Aorta (tissue), 5 donors: Measurements from ENCODE around the gene GALNT13. TPM values are rescaled to one million over a fixed set of nuclear protein-coding genes. Genes with fewer than 3 reads are reported as not detected.

Experiments
- ATAC-seq: fragments of 200-7000 bp; cut with Tn5 transposase; one replicate; pipeline ENCODE4 v1.9.1; 2022; ENCODE audit warnings: moderate library complexity; ENCODE audit not compliant: low FRiP score
- DNase-seq, 2 donors: peaks; one replicate each; pipeline ENCODE4 v3.0.0-alpha.2; 2020
- H3K27ac ChIP-seq, 2 donors: one replicate each; pipeline ENCODE4 v1.5.1; 2013; ENCODE audit warnings: low read length in 2 of 2, mild to moderate bottlenecking in 2 of 2, moderate library complexity in 2 of 2, control low read depth in 1 of 2, inconsistent platforms in 1 of 2, low read depth in 1 of 2
- H3K27me3 ChIP-seq, 2 donors: one replicate each; pipeline ENCODE4 v1.6.1; 2013; ENCODE audit warnings: control low read depth in 1 of 2, low read length in 1 of 2, mild to moderate bottlenecking in 1 of 2, moderate library complexity in 1 of 2; ENCODE audit not compliant: insufficient read depth in 2 of 2, control insufficient read depth in 1 of 2
- H3K36me3 ChIP-seq, 2 donors: one replicate each; pipeline ENCODE4 v1.6.1; 2013; ENCODE audit warnings: control low read depth in 1 of 2, low read length in 1 of 2, mild to moderate bottlenecking in 1 of 2; ENCODE audit not compliant: insufficient read depth in 2 of 2, control insufficient read depth in 1 of 2
- H3K4me1 ChIP-seq, 2 donors: one replicate each; pipeline ENCODE4 v1.6.1; 2013; ENCODE audit warnings: low read length in 2 of 2, control low read depth in 1 of 2, mild to moderate bottlenecking in 1 of 2, moderate library complexity in 1 of 2; ENCODE audit not compliant: insufficient read depth in 2 of 2, control insufficient read depth in 1 of 2
- H3K4me3 ChIP-seq, 2 donors: one replicate each; pipeline ENCODE4 v1.5.1; 2013; ENCODE audit warnings: low read length in 2 of 2, control low read depth in 1 of 2, mild to moderate bottlenecking in 1 of 2
- H3K9me3 ChIP-seq: one replicate; pipeline ENCODE4 v1.6.1; 2013; ENCODE audit warnings: mild to moderate bottlenecking, low read length; ENCODE audit not compliant: control insufficient read depth
- WGBS, 2 donors: extraction: QIAGEN DNeasy Blood & Tissue Kit; methylation state at CpG; one replicate each; pipeline ENCODE4 v1.1.7; 2013; 5-methylcytosine and 5-hydroxymethylcytosine counted together
- intact Hi-C, 2 donors: fragments of 100-400 bp; cut with DNase I; formaldehyde crosslinking; loops; one replicate each; pipeline versions ENCODE4 v1.14.2 to v1.15.0; 2022
- polyA plus RNA-seq, 2 donors: library from polyadenylated mRNA; stranded (reverse); fragments of 200-250 nt; gene quantifications; one replicate each; pipeline ENCODE4 v1.2.3, GENCODE V29; 2013
- total RNA-seq, 2 donors: library from RNA; stranded (reverse); fragmentation: NEBNext Ultra II Directional; extraction: Animal tissue kit (Norgen Biotek cat#: 25700); gene quantifications; one replicate each; pipeline ENCODE4 v1.2.1, GENCODE V29; 2021
- donor health status: healthy with polysubstance abuse.
- donor health status: Bipolar disorder and iron deficiency.
- donor health status: DM: no; HTN: no; CAD: no.
- donor health status: DM: no; HTN: no; CAD: no.
- donor health status: DM: yes; HTN: yes; CAD: no.

The GALNT13 gene
- total and polyA plus RNA-seq, 4 donors: 0.74 to 4.9 (median 1.3) TPM

DNA sequence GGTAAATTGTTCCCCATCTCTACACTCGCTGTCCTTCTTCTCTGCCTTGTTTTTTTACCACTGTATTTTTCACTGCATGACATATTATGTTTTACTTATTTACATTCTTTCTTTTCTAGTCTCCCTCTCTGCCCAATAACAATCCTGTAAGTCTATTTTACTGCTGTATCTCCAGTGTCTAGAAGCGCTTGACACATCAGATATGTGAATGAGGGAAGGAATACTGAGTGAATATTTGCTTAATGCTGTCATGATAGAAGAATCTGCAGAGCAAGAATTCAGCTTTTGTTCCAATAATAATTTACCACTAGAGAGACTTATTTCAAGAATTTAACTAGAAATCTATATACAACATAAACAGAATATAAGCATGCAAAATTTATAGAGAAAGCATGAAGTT is 99.5 kb downstream of the GALNT13 start:
- intact Hi-C loops: no loop called here
- Histone ChIP-seq H3K9me3 (peaks cover 2% of the 10 kb centered on the region), H3K4me3 (no peak overlapping the region), H3K27ac (no peak overlapping the region), H3K4me1 (no peaks in the 10 kb centered on the region), H3K27me3 (no peaks in the 10 kb centered on the region), H3K36me3 (no peaks in the 10 kb centered on the region)
- DNase-seq (no peak), ATAC-seq (no peak)
- 11 to 12% methylated on average over 2 of the region's 2 CpGs for WGBS, 2 donors

DNA sequence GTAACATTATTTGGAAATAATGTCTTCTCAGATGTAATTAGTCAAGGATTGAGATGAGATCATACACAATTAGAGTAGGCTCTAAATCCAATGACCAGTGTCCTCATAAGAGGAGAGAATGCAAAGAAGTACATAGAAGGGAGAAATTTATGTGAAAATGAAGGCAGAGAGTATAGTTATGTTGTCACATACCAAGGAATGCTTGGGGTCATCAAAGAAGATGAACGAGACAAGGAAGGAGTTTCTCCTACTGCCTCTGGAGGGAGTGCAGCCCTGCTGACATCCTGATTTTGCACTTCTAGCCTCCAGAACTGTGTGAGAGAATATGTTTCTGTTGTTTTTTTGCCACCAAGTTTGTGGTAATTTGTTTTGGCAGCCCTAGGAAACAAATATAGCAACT is 100.1 kb downstream of the GALNT13 start:
- no peak for DNase-seq
- no peaks in the 10 kb centered on the region for H3K4me1 ChIP-seq
- no peaks in the 10 kb centered on the region for H3K27me3 ChIP-seq
- 31 to 42% methylated on average over 1 of the region's 1 CpG for WGBS, 2 donors
- intact Hi-C loops: no loop called here
- ATAC-seq: no peak
- no peak overlapping the region for H3K27ac ChIP-seq
- peaks cover 2% of the 10 kb centered on the region for H3K9me3 ChIP-seq
- no peaks in the 10 kb centered on the region for H3K36me3 ChIP-seq
- no peak overlapping the region for H3K4me3 ChIP-seq

- ATAC-seq (no peak), DNase-seq (no peak)
- intact Hi-C loops: no loop called here
- Histone ChIP-seq H3K27me3 (no peaks in the 10 kb centered on the region), H3K4me1 (no peaks in the 10 kb centered on the region), H3K4me3 (no peak overlapping the region), H3K36me3 (no peaks in the 10 kb centered on the region), H3K9me3 (peaks cover 2% of the 10 kb centered on the region), H3K27ac (no peak overlapping the region)
These were observed 100.7 kb downstream of the GALNT13 start for GRCh38 chr2:153972412-153972811.

DNA sequence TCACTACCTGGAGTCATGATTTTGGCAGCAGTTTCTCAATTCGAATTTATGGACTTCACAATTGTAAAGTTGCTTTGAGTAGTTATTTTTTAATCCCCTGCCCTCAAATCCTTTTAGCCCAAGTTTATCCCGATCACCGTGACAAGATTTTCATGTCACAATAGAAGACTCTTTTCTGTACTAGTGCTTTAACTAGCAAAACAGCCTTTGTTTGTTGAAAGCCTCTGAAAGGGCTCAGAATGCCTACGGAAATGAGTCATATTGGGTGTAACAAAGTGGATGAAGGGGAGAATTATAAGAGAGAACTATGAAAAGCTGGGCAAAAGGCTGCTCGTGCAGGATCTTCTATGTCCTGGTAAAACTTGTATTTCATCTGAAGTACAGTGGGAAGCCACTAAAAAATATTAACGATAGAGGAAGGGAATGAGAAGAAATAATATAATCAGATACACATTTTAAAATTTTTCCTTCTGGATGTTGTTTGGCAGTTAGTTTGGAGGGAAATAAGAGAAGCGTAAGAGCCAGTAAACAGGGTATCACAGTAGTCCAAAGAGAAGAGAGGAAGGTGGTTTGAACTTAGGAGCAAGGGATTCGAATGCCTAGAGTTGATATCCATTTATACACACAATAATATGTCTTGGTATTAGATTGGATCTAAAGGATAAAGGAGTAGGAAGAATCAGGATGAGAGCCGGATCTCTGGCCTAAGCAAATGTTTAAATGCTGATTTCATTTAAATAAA is 114.9 kb downstream of the GALNT13 start:
- H3K9me3 ChIP-seq: no peaks in the 10 kb centered on the region
- no peaks in the 10 kb centered on the region for H3K27me3 ChIP-seq
- H3K27ac ChIP-seq: no peak overlapping the region
- H3K4me1 ChIP-seq: no peaks in the 10 kb centered on the region
- H3K4me3 ChIP-seq: no peak overlapping the region
- DNase-seq (no peak), ATAC-seq (no peak)
- WGBS, 2 donors: 71 to 78% methylated on average over 9 of the region's 9 CpGs
- no peaks in the 10 kb centered on the region for H3K36me3 ChIP-seq
- intact Hi-C loops: no loop called here

GRCh38 chr2:153990771-153991170 is 119.0 kb downstream of the GALNT13 start:
- H3K36me3 ChIP-seq: no peaks in the 10 kb centered on the region
- intact Hi-C loops: no loop called here
- H3K4me1 ChIP-seq: no peaks in the 10 kb centered on the region
- ATAC-seq (no peak), DNase-seq (no peak)
- no peak overlapping the region for H3K4me3 ChIP-seq
- no peaks in the 10 kb centered on the region for H3K9me3 ChIP-seq
- no peak overlapping the region for H3K27ac ChIP-seq
- H3K27me3 ChIP-seq: no peaks in the 10 kb centered on the region

DNA sequence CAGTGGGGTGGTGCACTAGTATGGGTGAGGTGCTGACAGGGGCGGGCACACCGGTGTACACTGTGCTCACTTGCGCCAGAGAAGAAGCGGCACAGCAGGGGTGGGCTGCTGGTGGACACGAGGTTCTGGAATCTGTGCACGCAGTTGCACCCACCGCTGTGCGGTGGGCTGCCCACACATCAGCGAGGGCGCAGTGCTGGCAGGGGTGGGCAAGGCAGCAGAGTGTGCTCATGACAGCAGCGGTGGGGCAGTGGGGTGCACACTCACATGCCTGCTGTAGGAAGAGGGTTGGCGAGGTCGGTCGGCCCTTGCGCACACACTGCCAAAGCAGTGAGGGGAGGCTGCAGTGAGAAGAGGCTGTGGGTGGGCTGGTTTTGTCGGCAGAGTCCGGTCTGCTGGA is 141.8 kb downstream of the GALNT13 start:
- Histone ChIP-seq H3K36me3 (no peaks in the 10 kb centered on the region), H3K27ac (no peak overlapping the region), H3K9me3 (peaks cover 6% of the 10 kb centered on the region), H3K4me3 (no peak overlapping the region), H3K27me3 (no peaks in the 10 kb centered on the region), H3K4me1 (no peaks in the 10 kb centered on the region)
- ATAC-seq: peak; percentile 38
- intact Hi-C loops: no loop called here
- WGBS, 2 donors: 94 to 95% methylated on average over 17 of the region's 17 CpGs
- no peak for DNase-seq

DNA sequence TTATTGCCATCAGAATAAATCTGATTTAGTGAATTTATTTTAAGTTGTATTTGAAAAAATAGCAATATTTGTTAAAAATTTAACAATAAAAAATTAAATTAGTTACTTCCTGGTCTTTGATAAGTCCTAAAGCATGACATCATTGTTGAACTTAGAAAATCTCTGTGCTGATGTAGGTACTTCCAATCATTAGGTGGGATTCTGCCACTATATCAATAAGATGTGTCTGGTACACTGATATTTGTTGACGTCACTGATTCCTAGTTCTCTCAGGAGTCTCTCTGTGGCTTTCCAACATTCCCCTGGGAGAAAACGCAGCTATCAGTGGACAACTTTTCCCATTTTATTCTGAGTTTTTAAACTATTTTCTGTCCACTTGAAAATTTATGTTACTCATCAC is 143.5 kb downstream of the GALNT13 start:
- peaks cover 6% of the 10 kb centered on the region for H3K9me3 ChIP-seq
- ATAC-seq (no peak), DNase-seq (no peak)
- no peaks in the 10 kb centered on the region for H3K36me3 ChIP-seq
- no peak overlapping the region for H3K4me3 ChIP-seq
- 74 to 95% methylated on average over 2 of the region's 2 CpGs for WGBS, 2 donors
- no peak overlapping the region for H3K27ac ChIP-seq
- no peaks in the 10 kb centered on the region for H3K27me3 ChIP-seq
- intact Hi-C loops: no loop called here
- H3K4me1 ChIP-seq: no peaks in the 10 kb centered on the region

DNA sequence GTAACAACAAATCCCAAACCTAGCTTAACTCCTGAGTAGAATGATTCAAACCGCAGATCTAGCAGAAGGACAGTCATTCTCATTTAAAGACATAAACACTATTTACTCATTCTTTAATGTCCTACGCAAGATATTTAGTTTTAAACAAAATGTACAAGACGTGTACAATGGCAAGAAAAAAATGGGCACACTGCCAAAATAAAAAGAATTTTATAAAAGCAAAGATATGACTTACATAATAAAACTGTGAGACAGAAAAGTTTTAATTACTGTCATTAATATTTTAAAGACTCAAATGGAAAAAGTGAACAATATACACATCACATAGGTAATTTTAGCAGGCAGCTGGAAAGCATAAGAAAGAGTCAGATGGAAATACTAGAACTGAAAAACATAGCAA is 157.8 kb downstream of the GALNT13 start:
- Histone ChIP-seq H3K27me3 (no peaks in the 10 kb centered on the region), H3K27ac (no peak overlapping the region), H3K36me3 (no peaks in the 10 kb centered on the region), H3K4me3 (no peak overlapping the region), H3K9me3 (no peaks in the 10 kb centered on the region), H3K4me1 (no peaks in the 10 kb centered on the region)
- ATAC-seq (no peak), DNase-seq (no peak)
- intact Hi-C loops: no loop called here
- 61 to 63% methylated on average over 3 of the region's 3 CpGs for WGBS, 2 donors

DNA sequence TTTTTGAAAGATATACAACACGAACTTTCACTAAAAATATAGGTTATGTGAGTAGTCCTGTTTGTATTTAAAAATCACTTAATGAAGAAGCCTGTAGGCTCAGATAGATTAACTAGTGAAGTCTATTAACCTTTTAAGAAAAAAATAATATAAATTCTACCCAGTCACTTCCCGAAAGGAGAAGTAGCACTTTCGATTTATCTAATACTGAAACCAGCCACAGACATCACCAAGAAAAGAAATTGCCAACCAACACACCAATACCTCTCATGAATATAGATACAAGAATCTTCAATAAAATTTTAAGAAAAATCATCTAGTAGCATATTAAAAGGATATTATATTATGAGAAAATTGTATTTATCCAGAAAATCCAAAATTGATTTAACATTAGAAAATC is 160.5 kb downstream of the GALNT13 start:
- Histone ChIP-seq H3K27me3 (no peaks in the 10 kb centered on the region), H3K36me3 (no peaks in the 10 kb centered on the region), H3K27ac (no peak overlapping the region), H3K9me3 (no peaks in the 10 kb centered on the region), H3K4me1 (no peaks in the 10 kb centered on the region), H3K4me3 (no peak overlapping the region)
- WGBS, 2 donors: 78 to 79% methylated on average over 3 of the region's 3 CpGs
- DNase-seq (no peak), ATAC-seq (no peak)
- intact Hi-C loops: no loop called here
